Measurements from ENCODE around the gene APOD.

DNA sequence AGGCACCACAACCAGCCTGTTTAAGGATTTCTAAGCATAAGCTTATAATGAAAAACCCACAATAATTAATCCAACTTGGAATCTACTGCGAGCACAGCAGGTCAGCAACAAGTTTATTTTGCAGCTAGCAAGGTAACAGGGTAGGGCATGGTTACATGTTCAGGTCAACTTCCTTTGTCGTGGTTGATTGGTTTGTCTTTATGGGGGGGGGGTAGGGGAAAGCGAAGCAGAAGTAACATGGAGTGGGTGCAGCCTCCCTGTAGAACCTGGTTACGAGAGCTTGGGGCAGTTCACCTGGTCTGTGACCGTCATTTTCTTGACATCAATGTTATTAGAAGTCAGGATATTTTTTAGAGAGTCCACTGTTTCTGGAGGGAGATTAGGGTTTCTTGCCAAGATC is 15.1 kb downstream of the APOD start:
- TF ChIP-seq, protein P1, sequence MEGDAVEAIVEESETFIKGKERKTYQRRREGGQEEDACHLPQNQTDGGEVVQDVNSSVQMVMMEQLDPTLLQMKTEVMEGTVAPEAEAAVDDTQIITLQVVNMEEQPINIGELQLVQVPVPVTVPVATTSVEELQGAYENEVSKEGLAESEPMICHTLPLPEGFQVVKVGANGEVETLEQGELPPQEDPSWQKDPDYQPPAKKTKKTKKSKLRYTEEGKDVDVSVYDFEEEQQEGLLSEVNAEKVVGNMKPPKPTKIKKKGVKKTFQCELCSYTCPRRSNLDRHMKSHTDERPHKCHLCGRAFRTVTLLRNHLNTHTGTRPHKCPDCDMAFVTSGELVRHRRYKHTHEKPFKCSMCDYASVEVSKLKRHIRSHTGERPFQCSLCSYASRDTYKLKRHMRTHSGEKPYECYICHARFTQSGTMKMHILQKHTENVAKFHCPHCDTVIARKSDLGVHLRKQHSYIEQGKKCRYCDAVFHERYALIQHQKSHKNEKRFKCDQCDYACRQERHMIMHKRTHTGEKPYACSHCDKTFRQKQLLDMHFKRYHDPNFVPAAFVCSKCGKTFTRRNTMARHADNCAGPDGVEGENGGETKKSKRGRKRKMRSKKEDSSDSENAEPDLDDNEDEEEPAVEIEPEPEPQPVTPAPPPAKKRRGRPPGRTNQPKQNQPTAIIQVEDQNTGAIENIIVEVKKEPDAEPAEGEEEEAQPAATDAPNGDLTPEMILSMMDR (IDR thresholded peaks at IDR 0.05): no peak
- no peak for TF ChIP-seq POLR2A (IDR thresholded peaks at IDR 0.05)
